Erythroblast (primary cell): ENCODE results near the gene CCDC192.

Experiments used
- GATA1 ChIP-seq: IDR thresholded peaks from 2 replicates; pipeline ENCODE4 v1.6.1; 2011; ENCODE audit warnings: low read depth, mild to moderate bottlenecking, control low read depth, low read length, moderate library complexity
- POLR2A ChIP-seq: IDR thresholded peaks from 2 replicates; pipeline ENCODE4 v1.6.1; 2011; ENCODE audit warnings: mild to moderate bottlenecking, low read length

DNA sequence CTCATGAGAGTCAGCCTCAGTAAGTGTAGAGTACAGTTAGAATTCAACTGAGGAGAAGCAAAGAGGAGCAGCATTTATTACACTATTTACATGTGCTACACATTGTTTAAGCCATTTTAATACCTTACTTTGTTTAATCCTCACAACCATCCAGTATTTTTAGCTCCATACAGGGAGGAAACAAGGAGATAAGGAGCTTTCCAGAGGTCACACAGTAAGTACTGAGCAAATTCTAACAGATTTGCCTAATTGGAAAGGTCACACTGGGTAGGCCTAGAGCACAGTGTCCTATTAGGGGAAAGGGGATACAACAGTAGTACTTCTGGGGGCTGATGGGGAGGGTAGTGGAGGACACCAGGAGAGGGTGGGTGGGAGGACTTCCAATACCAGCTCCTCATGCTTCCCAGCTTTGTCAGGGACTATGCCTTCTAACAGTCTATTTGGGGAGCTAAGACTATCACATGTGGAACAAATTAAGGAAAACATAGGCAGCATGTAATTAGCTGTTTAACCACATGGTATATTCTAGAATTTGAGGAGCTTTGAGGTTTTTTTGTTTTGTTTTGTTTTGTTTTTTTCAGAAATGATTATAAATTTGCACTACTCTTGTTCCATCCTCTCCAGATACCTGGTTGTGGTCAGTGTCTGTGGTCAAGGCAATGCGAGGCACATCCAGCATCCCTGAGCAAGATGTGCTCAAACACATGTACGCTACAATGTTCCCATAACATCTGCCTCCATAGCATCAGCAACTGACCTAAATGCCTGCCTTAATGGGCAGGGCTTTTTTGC, 284.4 kb downstream of the CCDC192 start:
- TF ChIP-seq POLR2A (no peak), GATA1 (no peak)
